Liver (tissue), 3 donors: ENCODE results near the gene CBX6.

Experiments used
- CTCF ChIP-seq: fragments of 150-350 bp; IDR thresholded peaks from 2 replicates; pipeline ENCODE4 v1.5.1; 2017; ENCODE audit warnings: improper control_type of control experiment, low read depth, low read length; ENCODE audit not compliant: missing input control
- RAD21 ChIP-seq, 2 donors: IDR thresholded peaks; 2 replicates each; pipeline ENCODE4 v1.6.1; 2016; ENCODE audit warnings: antibody characterized with exemption in 2 of 2, mild to moderate bottlenecking in 2 of 2
- REST ChIP-seq: IDR thresholded peaks from 2 replicates; pipeline ENCODE4 v1.6.1; 2016; ENCODE audit warnings: antibody characterized with exemption, mild to moderate bottlenecking
- RXRA ChIP-seq, 2 donors: IDR thresholded peaks; 2 replicates each; pipeline ENCODE4 v1.6.1; 2017 to 2018; ENCODE audit warnings: antibody characterized with exemption in 2 of 2, mild to moderate bottlenecking in 1 of 2
- TAF1 ChIP-seq: conservative IDR thresholded peaks from 2 replicates; pipeline ENCODE4 v1.6.1; 2016; ENCODE audit warnings: antibody characterized with exemption, mild to moderate bottlenecking
- YY1 ChIP-seq: IDR thresholded peaks from 2 replicates; pipeline ENCODE4 v1.6.1; 2016; ENCODE audit warnings: antibody characterized with exemption, mild to moderate bottlenecking
- donor health status: healthy.
- donor health status: healthy.

- TF ChIP-seq CTCF, result no peak
- TF ChIP-seq REST, result no peak
- TF ChIP-seq RAD21 (IDR thresholded peaks at IDR 0.05), result no peak
- no peak for TF ChIP-seq RXRA (IDR thresholded peaks at IDR 0.05)
- no peak for TF ChIP-seq TAF1
- TF ChIP-seq YY1, result no peak
Measured at GRCh38 chr22:38870791-38871359, 1.1 kb downstream of the CBX6 start.
